Posterior cingulate gyrus (tissue), 11 donors: ENCODE data around the gene TRIO.

ENCODE experiments used
- DNase-seq, 10 donors: peaks; one replicate each; pipeline versions ENCODE4 v3.0.0 to v3.0.0-alpha.2; 2020 to 2021; ENCODE audit warnings: mixed read lengths in 3 of 10
- intact Hi-C: fragments of 100-400 bp; cut with DNase I; formaldehyde crosslinking; loops from one replicate; pipeline ENCODE4 v1.15.1; 2023

Gene TRIO

DNA sequence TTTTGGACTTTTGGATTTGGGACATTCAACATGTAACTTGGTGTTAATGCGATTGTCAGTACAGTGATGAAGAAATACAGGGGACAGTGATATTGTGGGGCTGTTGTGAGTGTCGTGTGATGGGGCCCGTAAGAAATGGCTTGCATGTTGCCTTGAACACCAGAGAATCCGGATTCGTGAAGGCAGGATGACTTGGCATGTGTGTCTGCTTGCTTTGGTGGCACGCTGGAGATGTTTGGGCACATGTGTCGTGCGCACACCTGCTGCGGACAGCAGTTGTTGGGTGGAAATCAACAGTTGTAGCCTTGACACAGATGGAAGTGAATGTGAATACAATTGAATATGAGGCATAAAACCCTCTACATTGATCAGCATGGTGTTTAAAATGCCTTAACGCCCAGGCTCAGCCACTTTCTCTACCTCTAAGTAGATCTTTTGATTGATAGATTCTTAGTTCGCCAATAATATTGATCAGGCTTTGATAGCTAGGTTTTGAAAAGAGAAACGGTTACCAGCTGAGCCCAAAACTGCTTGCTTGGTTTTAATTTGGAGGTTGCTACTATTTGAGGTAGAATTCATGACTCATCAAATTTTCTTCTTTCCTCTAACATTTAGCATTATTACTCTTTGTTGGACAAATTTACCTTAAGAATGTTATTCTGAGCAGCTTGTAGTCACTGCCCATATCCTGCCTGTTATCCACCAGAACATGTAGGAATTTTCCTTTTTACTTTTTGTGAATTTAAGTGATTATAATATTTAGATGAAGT, 94.4 kb downstream of the TRIO start:
- intact Hi-C loops: no loop called here
- no peak for DNase-seq

DNA sequence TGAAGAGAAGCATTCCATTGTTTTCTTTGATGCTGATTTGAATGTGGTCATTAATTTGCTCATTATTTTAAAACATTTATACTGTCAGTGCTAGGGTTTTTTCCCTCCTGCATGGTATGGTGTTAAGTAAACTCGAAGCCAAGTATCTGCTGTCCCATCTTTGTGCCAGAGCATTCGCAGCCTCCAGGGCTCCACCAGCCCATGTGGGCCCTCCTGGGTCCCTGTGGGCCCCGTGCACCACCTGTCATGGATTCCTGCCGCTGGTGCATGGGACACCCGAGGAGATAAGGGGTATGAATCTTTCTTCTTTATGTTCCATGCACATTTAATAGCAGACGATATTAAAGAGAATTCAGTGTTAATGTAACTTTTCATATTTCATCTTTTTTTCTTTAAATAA, 95.1 kb downstream of the TRIO start:
- no peak for DNase-seq
- intact Hi-C loops: no loop called here

- DNase-seq: no peak
- intact Hi-C loops: no loop called here
These were observed 96.3 kb downstream of the TRIO start for GRCh38 chr5:14239404-14239803.

- intact Hi-C loops: no loop called here
- DNase-seq: no peak
These were observed 96.8 kb downstream of the TRIO start for GRCh38 chr5:14239951-14240350.

- no peak for DNase-seq
- intact Hi-C loops: no loop called here
These were observed 97.2 kb downstream of the TRIO start for GRCh38 chr5:14240359-14240758.

- intact Hi-C loops: no loop called here
- DNase-seq: no peak
These were observed 98.0 kb downstream of the TRIO start for GRCh38 chr5:14241141-14241540.

DNA sequence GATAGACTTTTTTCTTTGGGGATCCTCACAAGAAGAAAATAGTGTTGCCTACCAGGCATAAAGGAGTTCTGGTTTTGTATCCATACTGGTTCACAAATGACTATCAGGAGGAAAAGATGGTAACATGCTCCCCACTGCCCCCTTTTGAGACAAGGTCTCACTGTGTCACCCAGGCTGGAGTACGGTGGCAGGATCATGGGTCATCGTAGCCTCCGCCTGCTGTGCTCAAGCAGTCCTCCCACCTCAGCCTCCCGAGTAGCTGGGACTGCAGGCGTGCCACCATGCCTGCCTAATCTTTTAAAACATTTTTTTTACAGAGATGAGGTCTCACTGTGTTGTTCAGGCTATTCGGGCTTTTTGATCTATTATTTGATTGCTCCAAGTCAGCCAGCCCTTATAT, 99.3 kb downstream of the TRIO start:
- DNase-seq: no peak
- intact Hi-C loops: no loop called here

DNA sequence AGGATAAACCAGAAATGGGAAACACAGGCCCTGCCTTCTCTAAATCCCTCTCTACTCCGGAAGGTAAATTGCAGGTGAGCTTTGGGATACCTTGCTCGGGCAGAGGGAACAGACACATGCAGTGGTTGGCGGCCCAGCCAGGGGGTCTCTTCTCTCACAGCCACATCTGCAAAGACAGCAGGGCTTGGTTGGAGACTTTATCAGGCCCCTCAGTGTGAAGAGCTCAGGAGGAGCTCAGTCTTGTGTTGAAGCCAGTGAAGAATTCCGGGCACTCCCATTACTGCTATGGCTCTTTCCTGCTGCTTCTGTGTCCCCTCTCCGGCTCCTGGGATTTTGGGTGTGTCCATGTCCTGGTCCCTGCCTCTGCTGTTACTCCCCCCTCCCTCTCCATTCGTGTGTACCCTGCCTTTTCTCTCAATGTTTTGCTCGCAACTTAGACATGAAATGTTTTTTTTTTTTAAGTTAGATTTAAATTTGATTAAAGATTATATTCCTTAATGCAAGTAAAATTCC, 99.8 kb downstream of the TRIO start:
- no peak for DNase-seq
- intact Hi-C loops: no loop called here

GRCh38 chr5:14243766-14244165, 100.6 kb downstream of the TRIO start:
- DNase-seq: no peak
- intact Hi-C loops: no loop called here

GRCh38 chr5:14244721-14245120, 101.6 kb downstream of the TRIO start:
- DNase-seq: no peak
- intact Hi-C loops: no loop called here

DNA sequence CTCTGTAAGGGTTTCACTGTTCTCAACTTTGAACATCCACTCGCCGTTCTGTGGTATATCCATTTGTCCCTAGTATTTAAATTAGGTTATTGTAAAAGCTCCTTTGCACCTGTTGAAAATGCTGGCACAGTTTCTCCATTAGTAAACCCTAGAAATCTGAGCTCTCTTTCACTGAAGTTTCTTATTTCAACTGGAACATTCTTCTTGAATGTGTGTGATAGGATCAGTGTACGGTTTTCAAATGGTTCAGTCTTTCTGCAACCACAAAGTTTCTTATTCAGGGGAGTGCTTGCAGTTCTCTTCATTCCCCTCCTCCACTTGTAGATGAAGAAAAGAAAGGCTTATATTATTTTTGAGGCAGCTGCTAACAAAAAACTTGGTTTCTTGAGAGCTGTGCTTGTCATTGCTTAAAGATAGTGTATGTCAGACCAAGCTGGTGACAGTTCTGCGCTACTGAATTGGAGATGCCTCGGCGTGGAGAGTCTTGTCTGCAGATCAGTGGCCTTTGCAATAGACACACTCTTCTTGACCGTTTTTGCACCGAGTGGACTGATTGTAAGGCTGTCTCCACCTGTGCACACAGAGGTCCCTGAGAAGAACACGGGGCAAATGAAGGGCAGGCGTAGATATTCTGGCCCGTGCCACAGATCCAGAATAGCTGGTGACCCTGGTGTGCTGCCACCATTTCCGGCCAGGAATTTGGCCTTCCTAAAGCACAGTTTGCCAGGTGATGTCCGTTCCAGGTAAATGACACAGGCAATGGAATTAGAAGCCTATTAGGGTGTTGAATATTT, 102.2 kb downstream of the TRIO start:
- intact Hi-C loops: no loop called here
- DNase-seq: no peak

GRCh38 chr5:14246350-14247053, 103.4 kb downstream of the TRIO start:
- intact Hi-C loops: no loop called here
- no peak for DNase-seq

DNA sequence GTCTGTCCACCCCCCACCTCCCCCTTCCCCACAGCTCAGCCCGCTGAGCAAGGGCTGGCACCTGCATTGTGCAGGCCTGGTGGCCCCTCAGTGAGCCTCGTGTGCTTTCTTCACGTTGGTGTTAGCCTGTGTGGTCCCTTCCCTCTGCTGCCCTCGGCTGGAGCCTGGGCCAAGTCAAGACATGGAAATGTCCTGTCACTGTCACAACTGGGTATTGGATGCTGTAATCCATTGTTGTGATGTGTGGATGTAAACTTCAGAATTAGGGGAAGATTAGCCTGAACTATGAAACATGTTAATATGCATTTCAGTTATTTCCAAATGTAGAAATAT, 103.9 kb downstream of the TRIO start:
- intact Hi-C loops: no loop called here
- no peak for DNase-seq

DNA sequence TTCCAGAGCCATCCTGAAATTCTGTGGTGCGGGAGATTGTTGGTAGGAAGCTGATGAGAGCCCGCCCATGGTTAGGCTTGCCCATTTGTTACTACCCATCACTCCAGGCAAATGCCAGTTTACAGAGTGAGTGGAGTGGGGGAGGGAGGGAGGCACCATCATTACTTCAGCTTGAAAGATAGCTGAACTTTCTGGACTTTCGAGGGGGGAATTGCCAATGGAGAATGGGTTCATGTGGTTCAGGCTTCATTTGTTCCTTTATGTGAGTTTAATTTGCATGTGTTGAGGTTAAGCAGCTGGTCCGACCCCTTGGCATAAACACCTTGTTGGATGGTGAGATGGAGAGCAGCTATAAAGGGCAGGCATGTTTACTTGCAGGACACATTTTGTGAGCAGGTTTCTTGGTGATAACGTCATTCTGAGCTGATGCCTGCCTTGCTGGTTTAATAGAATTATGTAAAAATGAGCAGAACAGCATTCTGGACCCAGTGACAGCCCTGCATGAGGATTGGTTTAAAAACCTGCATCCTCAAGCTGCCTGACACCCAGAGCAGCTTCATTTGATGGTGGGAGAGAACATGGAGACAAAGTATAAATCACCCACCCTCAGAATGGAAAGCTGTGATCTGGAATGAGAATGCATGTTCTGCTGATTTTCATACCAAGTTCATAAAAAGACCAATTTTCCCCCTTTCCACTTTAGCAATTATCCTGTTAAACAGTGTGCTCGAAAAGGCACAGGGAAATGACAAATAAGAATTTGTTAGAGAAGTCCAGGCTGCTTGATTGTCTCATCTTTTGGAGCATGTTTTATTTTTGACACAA, 106.3 kb downstream of the TRIO start:
- intact Hi-C loops: no loop called here
- no peak for DNase-seq

- intact Hi-C loops: no loop called here
- peak; percentile 70 to 98 (median 86) for DNase-seq
These were observed 107.0 kb downstream of the TRIO start for GRCh38 chr5:14250084-14250695.

DNA sequence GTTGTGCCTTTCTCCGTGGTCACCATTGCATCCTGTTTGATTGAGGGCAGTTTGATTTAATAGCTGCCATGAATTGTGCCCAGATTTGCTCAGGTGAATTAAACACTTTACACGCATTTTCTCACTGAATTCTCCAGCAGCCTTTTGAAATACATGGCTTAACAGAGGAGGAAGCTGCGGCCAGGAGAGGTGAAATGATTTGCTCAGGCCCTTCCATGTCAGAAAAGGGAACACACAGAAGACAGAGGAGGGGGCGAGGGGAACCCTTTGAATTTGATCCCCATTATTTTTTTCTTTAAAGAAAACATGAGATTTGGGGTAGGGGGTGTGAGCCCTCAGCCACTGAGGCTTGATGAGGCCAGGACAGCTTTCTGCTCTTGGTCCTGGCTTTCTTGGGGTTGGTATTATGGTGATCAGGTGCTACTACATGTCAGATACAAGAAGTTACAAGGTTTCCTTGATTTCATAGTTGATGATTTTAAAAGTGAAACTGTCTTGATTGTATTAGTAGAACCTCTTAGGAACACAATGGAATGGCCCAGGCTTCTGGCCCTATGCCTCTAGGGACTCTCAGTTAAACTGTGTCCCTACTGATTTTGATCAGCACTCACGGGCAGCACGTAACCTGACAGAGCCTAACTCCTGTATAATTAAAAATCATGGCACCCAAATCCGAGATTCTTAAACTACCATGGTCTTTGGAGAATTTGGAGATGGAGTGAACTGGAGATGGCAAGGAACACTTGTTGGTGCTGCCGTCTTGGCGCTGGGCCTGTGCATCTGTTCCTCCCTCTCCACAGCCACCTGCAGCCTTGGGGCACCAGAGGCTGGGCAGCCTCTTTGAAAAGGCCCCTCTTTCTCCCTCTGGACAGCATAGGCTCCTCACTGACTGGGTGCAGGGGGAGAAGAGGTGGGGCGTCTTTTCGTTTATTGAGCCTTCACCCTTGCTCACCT, 107.9 kb downstream of the TRIO start:
- intact Hi-C loops: no loop called here

GRCh38 chr5:14251733-14252132, 108.6 kb downstream of the TRIO start:
- intact Hi-C loops: no loop called here
- no peak for DNase-seq

More for the DNA sequence above, 107.9 kb downstream of the TRIO start:
- DNase-seq: no peak

DNA sequence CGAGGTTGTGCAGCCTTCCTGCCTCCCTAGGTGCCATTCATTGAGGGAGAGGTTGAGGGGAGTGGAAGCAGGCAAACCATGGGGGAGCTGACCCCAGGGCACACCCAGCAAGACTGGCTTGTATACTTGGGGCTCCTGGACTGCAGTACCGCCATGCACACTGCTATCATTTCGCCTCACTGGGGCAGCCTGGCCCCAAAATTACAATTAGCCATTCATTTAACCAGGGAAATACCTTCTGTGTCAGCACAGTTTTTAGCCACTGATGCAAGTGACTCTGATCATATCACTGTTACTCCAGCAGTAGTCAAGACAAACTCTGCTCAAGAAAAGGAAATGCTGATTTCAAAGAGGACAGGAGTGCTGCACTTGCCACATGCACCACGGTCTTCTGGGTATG, 109.7 kb downstream of the TRIO start:
- no peak for DNase-seq
- intact Hi-C loops: no loop called here

GRCh38 chr5:14254686-14255085, 111.5 kb downstream of the TRIO start:
- DNase-seq: no peak
- intact Hi-C loops: no loop called here
